ENCODE results near the gene MUL1. TPM values are rescaled to one million over a fixed set of nuclear protein-coding genes. Genes with fewer than 3 reads are reported as not detected.

The MUL1 gene
- total and polyA plus RNA-seq, 9 of the 15 experiments (the other 6 are each of a cell fraction or from before 2014, with no cell fraction given) = 10.4 to 32.9 (median 19.3) TPM

- TF ChIP-seq, protein P1, sequence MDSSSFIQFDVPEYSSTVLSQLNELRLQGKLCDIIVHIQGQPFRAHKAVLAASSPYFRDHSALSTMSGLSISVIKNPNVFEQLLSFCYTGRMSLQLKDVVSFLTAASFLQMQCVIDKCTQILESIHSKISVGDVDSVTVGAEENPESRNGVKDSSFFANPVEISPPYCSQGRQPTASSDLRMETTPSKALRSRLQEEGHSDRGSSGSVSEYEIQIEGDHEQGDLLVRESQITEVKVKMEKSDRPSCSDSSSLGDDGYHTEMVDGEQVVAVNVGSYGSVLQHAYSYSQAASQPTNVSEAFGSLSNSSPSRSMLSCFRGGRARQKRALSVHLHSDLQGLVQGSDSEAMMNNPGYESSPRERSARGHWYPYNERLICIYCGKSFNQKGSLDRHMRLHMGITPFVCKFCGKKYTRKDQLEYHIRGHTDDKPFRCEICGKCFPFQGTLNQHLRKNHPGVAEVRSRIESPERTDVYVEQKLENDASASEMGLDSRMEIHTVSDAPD (CRISPR knock-in tag; IDR thresholded peaks at IDR 0.05) = no peak
- TF ChIP-seq C11orf30 (IDR thresholded peaks at IDR 0.05; ENCODE audit: low read depth) (peak; percentile 99), CGGBP1 (CRISPR knock-in tag; IDR thresholded peaks at IDR 0.05) (peak; percentile 13; the same call in 1 of the 2 replicates), COPS2 (conservative IDR thresholded peaks at IDR 0.05) (no peak), RB1 (IDR thresholded peaks at IDR 0.05; ENCODE audit: low read depth) (peak; percentile 62; the same call in 1 of the 2 replicates), ZNF764 (CRISPR knock-in tag; IDR thresholded peaks at IDR 0.05; ENCODE audit: low read depth) (no peak), ZNF75A (CRISPR knock-in tag; IDR thresholded peaks at IDR 0.05) (no peak), ZNF592 (IDR thresholded peaks at IDR 0.05) (no peak)
- TF ChIP-seq, protein P2, sequence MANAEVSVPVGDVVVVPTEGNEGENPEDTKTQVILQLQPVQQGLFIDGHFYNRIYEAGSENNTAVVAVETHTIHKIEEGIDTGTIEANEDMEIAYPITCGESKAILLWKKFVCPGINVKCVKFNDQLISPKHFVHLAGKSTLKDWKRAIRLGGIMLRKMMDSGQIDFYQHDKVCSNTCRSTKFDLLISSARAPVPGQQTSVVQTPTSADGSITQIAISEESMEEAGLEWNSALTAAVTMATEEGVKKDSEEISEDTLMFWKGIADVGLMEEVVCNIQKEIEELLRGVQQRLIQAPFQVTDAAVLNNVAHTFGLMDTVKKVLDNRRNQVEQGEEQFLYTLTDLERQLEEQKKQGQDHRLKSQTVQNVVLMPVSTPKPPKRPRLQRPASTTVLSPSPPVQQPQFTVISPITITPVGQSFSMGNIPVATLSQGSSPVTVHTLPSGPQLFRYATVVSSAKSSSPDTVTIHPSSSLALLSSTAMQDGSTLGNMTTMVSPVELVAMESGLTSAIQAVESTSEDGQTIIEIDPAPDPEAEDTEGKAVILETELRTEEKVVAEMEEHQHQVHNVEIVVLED (CRISPR knock-in tag; IDR thresholded peaks at IDR 0.05) = peak; percentile 27; the same call in 1 of the 2 replicates
Measured at GRCh38 chr1:20507564-20508410, at the start of gene MUL1 (continued).
